Type B pancreatic cell (in vitro differentiated cells): ENCODE data around the gene PIK3R4. TPM values are rescaled to one million over a fixed set of nuclear protein-coding genes. Genes with fewer than 3 reads are reported as not detected.

Experiments used
- DNase-seq: peaks from one replicate; pipeline ENCODE4 v3.0.0; 2021; ENCODE audit warnings: mixed read lengths; ENCODE audit not compliant: unreplicated experiment; ENCODE audit errors: extremely low spot score
- H3K27ac Mint-ChIP-seq: 2 replicates; pipeline ENCODE4 v1.8.0; 2021; ENCODE audit warnings: mild to moderate bottlenecking, mixed read lengths
- H3K27me3 Mint-ChIP-seq: 2 replicates; pipeline ENCODE4 v1.8.0; 2021; ENCODE audit warnings: mixed read lengths
- H3K36me3 Mint-ChIP-seq: 2 replicates; pipeline ENCODE4 v1.8.0; 2021; ENCODE audit warnings: mixed read lengths
- H3K4me1 Mint-ChIP-seq: one replicate; pipeline ENCODE4 v1.8.0; 2021; ENCODE audit warnings: mixed read lengths; ENCODE audit not compliant: unreplicated experiment
- H3K4me3 Mint-ChIP-seq: 2 replicates; pipeline ENCODE4 v1.8.0; 2021; ENCODE audit warnings: mild to moderate bottlenecking, mixed read lengths
- H3K9me3 Mint-ChIP-seq: 2 replicates; pipeline ENCODE4 v1.8.0; 2021; ENCODE audit warnings: mixed read lengths
- CTCF ChIP-seq: fragments of 200-600 bp; sonication (generic); conservative IDR thresholded peaks from 2 replicates; pipeline ENCODE4 v1.5.0; 2021; ENCODE audit warnings: antibody characterized with exemption, mild to moderate bottlenecking
- total RNA-seq: library from RNA; stranded (reverse); gene quantifications from 2 replicates; pipeline ENCODE4 v1.2.1, GENCODE V29; 2021; ENCODE audit warnings: low replicate concordance

PIK3R4 gene
- total RNA-seq, 1 donor from 2014 or later, result 26.0 TPM

- DNase-seq, result no peak
- Mint-ChIP-seq H3K27ac (no peak overlapping the region), H3K9me3 (no peaks in the 10 kb centered on the region), H3K27me3 (no peaks in the 10 kb centered on the region), H3K36me3 (peaks cover 38% of the 10 kb centered on the region), H3K4me3 (no peak overlapping the region), H3K4me1 (no peaks in the 10 kb centered on the region)
- no peak for TF ChIP-seq CTCF
Observed at GRCh38 chr3:130702985-130703384, 43.6 kb downstream of the PIK3R4 start.

GRCh38 chr3:130700541-130700940, 46.1 kb downstream of the PIK3R4 start:
- peaks cover 43% of the 10 kb centered on the region for H3K36me3 Mint-ChIP-seq
- TF ChIP-seq CTCF, result no peak
- no peaks in the 10 kb centered on the region for H3K27me3 Mint-ChIP-seq
- H3K4me3 Mint-ChIP-seq, result no peak overlapping the region
- H3K27ac Mint-ChIP-seq, result no peak overlapping the region
- no peak for DNase-seq
- no peaks in the 10 kb centered on the region for H3K4me1 Mint-ChIP-seq
- H3K9me3 Mint-ChIP-seq, result no peaks in the 10 kb centered on the region

GRCh38 chr3:130699765-130700164, 46.9 kb downstream of the PIK3R4 start:
- Mint-ChIP-seq H3K27me3 (no peaks in the 10 kb centered on the region), H3K27ac (no peak overlapping the region), H3K9me3 (no peaks in the 10 kb centered on the region), H3K4me3 (no peak overlapping the region), H3K36me3 (peaks cover 39% of the 10 kb centered on the region), H3K4me1 (no peaks in the 10 kb centered on the region)
- TF ChIP-seq CTCF, result peak; percentile 66
- no peak for DNase-seq

- Mint-ChIP-seq H3K4me1 (no peaks in the 10 kb centered on the region), H3K9me3 (no peaks in the 10 kb centered on the region), H3K27ac (no peak overlapping the region), H3K4me3 (no peak overlapping the region), H3K36me3 (peaks cover 27% of the 10 kb centered on the region), H3K27me3 (no peaks in the 10 kb centered on the region)
- no peak for DNase-seq
- no peak for TF ChIP-seq CTCF
Observed at GRCh38 chr3:130693314-130693713, 53.3 kb downstream of the PIK3R4 start.

GRCh38 chr3:130692455-130692854, 54.2 kb downstream of the PIK3R4 start:
- TF ChIP-seq CTCF, result no peak
- H3K4me1 Mint-ChIP-seq, result no peaks in the 10 kb centered on the region
- H3K27ac Mint-ChIP-seq, result no peak overlapping the region
- H3K4me3 Mint-ChIP-seq, result no peak overlapping the region
- DNase-seq, result no peak
- H3K9me3 Mint-ChIP-seq, result no peaks in the 10 kb centered on the region
- peaks cover 21% of the 10 kb centered on the region for H3K36me3 Mint-ChIP-seq
- no peaks in the 10 kb centered on the region for H3K27me3 Mint-ChIP-seq
